Glomerular visceral epithelial cell (primary cell): Measurements from ENCODE around the gene CASS4.

Experiments used
- DNase-seq: peaks from one replicate; pipeline ENCODE4 v3.0.0-alpha.2; 2016; ENCODE audit errors: extremely low spot score

Gene CASS4

DNA sequence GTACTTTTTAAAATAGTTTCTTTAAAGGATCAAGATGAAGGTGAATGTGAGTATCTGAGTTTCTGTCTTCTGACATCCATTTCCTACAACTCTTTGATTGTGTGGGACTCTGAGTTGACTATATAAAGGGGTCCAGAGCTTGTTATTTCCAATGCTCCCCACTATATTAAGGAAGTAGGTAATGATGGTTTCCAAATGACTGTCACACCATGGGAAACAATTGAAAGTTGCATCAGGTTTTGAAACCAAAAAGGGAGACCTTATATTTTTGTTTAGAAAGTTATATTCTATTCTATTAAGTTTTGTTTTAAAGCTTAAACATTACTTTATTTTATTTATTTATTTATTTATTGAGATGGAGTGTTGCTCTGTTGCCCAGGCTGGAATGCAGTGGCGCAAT, 11.2 kb downstream of the CASS4 start:
- no peak for DNase-seq

DNA sequence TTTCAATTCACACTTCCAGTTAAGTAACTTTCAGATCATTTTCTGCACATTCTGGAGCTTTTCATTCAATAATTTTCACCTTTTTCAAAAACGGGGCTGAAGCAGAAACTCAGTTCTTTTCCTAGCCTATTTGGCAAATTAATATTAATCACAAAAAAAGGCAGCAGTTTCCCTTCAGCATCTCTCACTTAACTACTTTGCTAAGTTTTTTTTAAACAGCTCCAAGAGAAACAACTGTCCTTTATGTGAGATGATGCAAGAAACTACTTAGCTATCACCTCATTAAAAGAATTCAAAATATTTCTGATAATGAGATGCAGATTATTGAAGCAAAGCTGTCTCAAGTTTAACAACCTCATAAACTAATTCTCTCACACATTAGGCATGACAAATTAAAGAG, 11.8 kb downstream of the CASS4 start:
- DNase-seq = no peak

DNA sequence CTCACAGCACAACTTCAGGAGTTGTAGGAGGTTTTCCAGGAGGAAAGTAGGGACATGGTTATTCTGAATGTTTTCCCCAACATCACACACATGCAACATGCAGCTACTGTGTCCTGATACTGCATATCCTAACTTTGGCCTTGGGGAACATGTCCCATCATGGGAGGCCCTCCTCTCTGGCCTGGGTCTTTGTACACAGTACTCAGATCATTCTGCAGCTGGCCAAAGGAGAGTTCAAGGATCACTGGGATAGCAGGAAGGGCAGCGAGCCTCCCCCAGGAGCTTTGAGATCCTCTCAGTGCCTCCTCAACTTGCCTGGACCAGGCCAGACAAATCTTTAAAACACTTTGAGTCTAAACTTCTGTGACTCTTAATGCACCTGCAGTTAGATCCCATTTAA, 12.9 kb downstream of the CASS4 start:
- DNase-seq = no peak

DNA sequence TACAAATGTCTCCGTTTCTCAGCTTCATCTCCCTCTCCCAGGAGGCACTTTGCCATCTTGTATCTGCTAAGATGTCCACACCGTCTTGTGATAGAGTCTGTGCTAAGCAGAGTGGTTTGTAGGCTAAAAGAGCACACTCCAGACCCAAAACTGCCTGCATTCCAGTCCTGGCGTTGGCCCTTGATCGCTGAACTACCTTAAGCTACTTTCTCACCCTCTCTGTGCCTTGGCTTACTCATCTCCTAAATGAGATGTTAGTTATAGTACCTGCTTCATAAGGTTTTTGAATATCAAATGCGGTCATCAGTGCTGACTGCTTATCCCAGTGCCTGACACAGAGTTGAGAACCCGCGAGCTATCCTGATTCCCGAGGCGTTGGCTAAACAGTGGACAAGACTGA, 14.0 kb downstream of the CASS4 start:
- no peak for DNase-seq

DNA sequence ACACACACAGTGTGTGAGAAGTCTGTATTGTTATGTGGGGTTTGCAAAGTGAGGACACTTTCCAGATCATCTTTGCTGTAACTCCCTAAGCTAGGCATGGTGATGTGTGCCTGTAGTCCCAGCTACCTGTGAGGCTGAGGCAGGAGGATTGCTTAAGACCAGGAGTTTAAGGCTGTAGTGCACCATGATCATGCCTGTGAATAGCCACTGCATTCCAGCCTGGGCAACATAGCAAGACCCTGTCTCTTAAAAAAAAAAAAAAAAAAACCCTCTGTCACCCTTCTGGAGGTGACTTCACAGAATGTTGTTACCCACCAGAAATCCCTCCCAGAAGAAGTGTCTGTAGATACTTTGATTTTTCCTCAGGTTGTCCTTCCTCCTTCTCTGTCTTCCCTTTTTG, 14.9 kb downstream of the CASS4 start:
- no peak for DNase-seq

DNA sequence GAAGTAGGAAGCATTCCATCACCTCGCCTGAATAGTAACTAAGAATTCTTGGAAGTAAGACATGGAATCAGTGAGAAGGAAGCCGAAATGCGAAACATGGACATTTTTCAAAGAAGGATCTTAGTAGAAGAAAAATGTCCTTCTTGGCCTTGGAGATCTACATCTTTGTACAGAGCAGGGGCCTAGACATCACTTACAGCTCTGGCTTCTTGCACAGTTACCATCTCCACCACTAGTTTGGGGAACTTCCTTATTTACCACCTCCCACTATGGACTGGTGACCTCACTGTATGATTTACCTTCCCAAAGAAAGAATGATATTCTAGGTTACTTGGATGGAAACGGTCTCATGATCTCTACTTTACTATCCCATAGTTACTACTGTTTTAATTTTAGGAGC, 15.7 kb downstream of the CASS4 start:
- DNase-seq = no peak

DNA sequence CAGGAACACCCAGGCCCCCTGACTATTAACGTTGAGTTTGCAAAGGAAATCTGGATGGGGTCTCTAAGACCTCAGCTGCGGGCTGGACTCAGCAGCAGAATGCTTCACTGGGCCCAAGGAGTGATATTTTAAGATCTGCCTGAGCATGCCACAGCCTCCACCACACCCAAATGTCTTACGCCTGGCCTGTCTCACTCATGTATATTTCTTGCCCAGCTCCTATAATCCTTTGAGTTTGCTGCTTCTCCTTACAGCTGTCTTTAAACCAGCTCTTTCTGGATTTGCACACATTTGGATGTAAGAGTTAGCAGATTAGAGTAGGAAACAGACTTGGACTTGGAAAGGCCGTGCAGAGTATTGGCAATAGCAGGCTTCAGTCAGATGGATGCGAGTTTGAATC, 16.4 kb downstream of the CASS4 start:
- DNase-seq = no peak

DNA sequence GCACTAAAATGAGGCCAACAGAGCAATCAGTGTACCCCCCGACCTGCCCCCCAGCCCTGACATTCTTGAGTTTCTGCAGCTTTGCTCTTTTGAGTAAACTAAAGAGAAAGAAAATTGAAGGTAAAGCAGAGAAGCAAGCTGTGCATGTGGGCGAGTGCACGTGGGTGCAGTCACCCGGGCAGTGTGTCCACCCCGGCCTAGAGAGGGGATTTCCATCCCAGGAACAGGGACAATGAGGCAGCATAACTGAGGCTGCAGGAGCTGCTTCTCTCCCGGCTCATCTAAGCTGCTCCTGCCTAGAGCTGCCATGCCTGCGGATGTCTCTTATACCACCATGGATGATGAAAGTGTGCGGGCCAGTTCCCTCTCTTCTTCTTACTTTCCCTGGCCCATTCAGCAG, 16.8 kb downstream of the CASS4 start:
- no peak for DNase-seq

DNA sequence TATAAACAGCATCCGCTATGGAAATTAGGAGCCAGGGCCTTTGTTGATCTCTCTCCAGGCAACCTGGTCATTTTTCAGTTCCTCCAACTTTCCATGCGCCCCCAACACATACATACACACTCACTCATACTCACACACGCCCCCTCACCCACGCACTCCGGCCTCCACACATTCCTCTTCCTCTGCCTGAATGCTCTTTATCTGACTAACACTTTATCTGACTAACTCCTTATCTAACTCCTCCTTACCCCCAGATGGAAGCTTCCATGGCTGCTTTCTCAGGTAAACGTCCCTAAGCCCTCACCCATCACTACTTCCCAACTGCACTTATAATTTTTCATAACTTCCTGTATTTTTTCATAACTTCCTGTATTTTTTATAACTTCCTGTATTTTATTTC, 17.4 kb downstream of the CASS4 start:
- DNase-seq = peak; percentile 21

DNA sequence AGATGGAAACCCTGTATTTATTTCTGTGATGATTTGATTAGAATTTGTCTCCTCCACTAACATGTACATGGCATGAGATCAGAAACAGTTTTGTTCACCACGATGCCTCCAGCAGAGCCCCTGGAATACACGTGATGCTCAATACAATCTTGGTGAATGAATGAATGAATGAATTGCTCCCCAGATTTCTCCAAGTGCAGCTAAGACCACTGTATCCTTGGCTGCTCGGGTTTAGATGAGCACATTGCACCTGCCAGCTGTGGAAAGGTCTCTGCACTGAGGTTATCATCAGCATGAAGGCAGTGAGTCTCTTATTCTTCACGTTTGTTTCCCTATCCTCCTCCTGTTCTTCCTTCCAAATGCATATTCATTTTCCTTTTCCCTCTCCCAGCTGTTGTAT, 17.9 kb downstream of the CASS4 start:
- no peak for DNase-seq

DNA sequence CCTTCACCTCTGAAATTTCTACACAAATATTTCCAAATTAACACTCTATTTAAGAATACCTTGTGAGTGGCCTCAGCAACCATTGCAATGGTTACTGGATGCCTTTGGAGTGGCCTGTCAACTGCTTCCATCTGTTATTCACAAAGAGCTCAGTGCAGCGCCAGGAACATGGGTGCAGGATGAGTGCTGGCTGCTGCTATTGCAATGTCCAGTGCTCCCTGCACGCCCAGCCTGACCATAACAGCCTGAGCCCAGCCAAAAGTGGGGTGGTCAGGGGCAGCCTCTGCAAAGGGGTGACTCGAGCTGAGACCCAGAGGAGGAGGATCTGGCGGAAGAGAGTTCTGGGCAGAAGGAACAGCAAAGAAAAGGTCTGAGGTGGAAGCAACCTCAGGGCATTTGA, 18.4 kb downstream of the CASS4 start:
- no peak for DNase-seq

DNA sequence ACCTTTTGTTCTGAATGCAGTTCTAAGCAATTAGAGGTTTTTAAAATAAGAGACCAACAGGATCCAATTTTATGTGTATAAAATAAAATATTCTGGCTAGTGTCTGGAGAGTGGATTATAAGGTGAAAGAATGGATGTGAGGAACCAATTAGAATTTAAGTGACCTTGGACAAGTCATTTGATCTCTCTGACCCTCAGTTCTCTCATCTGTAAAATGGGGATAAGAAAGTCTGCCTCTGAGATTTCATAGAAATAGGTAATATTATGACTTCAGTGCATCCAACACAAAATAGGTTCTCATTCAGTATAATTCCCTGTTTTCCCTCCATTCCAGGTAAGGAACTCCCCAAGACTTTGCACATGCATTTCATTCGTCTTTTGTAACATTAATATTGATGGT, 18.9 kb downstream of the CASS4 start:
- DNase-seq = no peak

DNA sequence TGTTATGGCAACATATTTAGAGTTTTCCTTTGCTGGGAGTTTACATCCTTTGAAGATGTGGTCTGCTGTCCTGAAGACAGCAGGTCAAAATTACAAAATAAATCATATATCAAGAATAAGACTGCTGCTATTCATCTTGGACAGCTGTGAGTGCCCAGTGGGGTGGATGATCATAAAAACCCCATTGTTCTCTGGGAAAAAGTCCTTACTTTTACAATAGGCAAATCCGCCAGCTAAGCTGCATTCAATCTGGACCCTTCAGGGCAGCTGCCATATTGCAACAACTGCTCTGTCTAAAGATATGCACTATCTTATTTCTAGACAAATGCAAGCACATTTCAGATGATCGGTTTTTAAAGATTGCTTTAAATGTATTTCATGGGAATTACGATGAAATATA, 19.4 kb downstream of the CASS4 start:
- no peak for DNase-seq

DNA sequence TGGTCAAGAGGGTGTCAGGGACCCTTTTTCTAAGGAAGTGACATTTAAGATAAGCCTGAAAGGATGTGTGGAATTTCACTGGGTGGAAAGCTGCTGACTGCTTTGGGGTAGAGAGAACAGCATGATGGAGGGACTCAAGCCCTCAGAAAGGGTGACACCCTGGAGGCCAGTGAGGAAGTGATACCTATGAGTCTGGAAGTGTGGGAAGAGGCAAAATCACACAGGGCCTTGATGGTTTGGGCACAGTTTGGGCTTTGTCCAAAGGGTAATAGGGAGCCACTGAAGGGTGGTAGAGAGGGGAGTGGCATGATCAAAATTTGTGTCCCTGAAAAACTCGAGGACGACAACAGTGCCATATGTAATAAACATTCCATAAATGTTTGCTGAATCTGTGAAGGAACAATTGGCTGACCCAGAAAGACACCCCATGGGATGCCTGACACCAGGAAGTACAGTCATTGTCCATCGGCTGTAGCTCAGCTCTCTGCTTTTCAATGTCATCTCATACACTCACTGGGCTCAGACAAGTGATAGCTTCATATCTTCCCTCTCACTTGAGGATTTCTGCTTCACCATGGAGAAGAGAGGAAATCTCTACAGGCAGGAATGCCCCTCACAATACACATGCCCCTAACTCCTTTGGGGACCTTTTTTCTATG, 21.3 kb downstream of the CASS4 start:
- DNase-seq = no peak

DNA sequence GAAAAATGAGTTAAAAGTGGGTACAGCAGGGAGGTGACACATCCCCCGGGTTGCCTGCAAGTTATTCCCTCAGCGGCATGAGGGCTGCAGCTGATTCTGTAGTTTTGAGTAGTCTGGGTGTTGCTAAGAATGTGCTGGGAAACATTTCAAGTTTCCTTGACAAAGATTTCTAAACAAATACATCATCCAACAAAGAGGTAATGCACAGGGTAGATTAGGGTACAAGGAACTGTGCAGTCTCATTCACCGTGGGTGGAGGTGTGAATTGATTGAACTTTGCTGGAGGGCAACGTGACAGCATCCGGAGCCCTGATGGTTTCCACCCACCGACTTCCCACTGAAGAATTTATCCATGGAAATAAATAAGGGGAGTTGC, 21.8 kb downstream of the CASS4 start:
- DNase-seq = no peak

DNA sequence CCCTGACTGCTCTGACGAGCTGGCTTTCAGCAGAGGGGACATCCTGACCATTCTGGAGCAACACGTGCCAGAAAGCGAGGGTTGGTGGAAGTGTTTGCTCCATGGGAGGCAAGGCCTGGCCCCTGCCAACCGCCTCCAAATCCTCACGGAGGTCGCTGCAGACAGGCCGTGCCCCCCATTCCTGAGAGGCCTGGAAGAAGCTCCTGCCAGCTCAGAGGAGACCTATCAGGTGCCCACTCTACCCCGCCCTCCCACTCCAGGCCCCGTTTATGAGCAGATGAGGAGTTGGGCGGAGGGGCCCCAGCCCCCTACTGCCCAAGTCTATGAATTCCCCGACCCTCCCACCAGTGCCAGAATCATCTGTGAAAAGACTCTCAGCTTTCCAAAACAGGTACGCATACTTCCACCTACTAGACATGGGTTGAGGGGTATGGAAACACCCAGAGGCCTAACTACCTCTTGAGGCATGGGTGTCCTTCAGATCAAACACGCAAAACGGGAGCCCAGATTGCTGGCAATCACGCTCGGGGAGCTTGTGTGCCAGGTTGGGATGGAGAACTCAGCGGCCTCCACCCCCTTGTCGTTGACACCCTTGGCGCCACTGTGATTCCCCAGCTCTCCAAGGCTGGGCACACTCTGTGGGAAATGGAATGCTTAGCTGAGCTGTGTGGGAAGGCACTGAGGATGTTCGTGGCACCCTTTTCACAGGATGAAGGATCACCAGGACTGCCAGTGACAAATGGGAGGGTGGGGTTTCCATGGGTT, 25.3 kb downstream of the CASS4 start:
- DNase-seq = no peak

DNA sequence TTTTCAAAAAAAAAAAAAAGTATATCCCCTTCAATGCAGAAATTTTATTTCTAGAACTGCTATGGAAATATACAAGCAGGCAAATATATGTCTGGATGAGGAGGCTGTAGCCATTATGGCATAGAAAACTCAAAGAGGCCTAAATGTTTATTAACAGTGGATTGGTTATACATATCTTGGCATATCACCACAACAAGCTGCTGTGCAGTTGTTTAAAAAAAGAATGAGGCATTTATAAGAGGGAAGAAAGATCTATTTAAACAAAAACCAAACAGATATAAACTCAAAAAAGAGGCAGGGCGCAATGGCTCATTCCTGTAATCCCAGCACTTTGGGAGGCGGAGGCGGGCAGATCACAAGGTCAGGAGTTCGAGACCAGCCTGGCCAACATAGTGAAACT, 26.2 kb downstream of the CASS4 start:
- DNase-seq = no peak

DNA sequence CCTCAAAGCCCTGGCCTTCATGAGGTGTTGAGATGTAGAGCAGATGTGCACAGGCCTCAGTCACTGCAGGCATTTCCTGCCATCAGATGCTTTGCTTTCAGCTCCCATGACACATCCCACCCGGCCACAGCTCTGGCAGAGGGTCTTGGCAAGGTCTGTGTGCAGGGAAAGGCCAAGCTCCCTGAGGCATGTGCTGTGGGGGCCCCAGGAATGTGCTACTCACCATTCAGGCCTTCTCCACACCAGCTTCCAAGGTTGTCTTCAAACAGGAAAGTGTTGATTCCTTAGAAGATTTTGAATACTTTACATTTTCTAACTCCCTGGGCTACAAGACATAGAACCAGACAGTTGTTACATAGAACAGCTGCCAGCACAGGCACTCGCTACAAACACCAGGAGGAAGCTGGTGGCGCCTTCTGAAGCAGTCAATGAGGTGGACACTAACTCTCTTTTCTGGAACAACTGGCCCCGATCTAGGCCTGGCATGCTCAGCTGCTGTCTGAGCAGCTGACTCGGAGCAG, 27.8 kb downstream of the CASS4 start:
- peak; percentile 69 for DNase-seq

DNA sequence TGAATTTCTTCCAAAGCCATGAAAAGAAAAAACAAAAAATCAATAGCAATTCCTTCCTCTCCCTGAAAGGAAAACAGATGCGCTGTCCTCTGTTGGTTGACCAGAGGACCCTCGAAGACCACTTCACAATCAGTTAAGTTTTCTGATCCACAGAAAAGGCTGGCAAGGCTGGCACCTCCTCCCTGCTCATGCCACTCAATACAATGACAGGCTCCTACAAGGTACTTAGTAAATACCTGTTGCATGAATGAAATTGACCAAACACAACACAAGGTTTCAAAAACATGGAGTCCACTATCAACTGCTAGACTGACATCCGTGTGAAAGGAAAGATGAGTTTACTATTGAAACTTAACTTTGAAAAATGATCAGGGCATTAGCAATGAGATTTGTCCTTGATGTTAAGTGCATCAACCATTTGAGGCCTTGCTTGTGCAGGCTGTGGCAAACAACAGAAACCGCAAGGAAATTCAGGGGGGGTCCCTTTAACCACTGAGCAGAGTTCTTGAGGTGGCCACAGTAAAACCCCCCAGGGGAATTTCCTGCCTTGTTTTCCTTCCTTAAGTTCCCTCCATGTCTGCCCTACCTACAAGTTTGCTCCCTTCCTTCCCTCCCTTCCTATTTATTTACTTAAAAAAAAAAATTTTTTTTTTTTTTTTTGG, 28.4 kb downstream of the CASS4 start:
- DNase-seq = no peak

DNA sequence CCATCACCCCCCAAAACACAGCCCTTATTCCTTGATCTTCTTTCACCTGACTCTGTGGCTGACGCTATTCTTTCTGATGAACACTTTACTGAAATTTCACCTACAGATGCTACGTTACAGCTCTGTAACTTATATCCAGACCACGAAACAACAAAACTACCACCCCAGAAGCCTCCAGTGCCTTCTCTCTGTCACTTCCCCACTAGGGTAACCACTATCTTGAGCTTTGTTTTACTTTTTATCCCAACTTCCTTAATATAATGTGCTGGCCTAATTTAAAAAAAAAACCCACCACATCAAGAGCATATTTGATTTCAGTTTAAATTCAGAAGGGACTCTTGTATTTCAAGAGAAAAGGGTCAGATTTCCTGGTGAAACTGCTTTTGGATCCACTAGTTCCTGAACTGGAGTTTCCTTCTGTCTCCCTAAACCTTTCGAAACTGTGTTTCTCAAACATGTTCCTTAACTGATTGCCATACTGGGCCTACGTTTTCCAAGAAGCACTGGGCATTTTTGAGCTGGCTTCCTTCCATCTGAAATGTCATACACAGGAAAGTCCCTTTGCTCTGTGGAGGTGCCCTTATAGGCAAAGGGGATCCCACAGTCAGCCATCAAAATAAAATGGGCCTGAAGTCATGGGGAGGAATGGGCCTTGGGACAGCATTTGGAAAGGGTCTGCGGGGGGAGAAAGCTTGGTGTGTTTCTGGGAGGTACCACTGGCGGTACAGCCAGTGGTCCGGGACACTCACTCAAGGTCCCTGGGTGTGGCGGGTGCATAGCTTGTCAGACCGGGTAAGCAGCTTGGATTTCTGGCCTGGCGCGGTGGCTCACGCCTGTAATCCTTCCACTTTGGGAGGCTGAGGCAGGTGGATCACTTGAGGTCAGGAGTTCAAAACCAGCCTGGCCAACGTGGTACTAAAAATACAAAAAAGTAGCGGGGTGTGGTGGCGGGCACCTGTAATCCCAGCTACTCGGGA, 30.6 kb downstream of the CASS4 start:
- no peak for DNase-seq

DNA sequence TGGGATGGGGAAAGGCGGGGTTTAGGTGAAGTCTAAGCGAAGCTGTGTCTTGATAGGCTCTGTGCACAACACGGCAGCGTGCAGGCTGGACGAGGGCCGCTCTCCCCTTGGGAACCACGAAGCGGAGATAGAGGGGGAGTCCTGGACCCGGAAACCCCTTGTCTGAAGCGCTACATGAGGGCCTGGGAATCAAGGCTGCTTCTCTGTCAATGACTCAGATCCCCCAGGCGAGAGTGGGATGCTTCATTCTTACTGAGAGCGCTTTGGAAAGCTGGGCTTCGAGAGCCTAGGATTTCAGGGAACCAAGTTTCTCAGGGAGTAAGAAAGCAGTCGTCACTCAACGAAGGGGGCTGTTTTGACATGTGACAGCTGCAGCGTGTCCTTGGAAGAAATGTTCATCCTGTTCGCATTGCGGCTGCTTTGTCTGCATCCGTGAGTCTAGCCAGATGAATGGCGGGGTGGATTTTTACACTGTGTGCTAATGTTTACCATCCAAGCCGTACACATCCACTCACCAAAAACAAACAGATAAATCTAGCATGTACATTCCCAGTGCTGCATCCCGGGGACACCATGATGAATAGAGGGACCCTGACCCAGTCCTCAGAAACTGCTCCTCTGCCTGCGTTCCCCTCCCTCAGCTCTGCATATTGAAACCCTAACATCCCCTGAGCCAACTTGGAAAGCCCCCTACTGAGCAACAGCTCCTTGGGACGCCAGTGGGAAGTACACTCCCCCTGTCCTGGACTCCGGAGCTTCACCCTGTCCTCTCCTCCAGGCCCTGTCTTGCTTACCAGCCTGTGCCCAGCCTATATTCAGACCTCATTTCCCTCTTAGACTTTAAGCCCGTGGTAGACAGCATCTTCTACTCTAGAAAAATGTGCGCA, 31.8 kb downstream of the CASS4 start:
- DNase-seq = no peak
